GM20000 (cell line): ENCODE measurements around the gene ZFP64.
"Not testable (repeated sequence)": the region's sequence is repeated elsewhere in the genome, so short reads cannot be mapped to it uniquely, and the experiment has no call there.

Experiments
- DNase-seq: peaks from one replicate; pipeline ENCODE4 v3.0.0; 2012; ENCODE audit warnings: low spot score
- TF ChIP-seq, protein P1 (sequence below): IDR thresholded peaks from 2 replicates; pipeline ENCODE4 v1.5.1; 2012; ENCODE audit warnings: mild to moderate bottlenecking, control low read depth; ENCODE audit errors: extremely low read depth, missing control alignments

ZFP64 gene

DNA sequence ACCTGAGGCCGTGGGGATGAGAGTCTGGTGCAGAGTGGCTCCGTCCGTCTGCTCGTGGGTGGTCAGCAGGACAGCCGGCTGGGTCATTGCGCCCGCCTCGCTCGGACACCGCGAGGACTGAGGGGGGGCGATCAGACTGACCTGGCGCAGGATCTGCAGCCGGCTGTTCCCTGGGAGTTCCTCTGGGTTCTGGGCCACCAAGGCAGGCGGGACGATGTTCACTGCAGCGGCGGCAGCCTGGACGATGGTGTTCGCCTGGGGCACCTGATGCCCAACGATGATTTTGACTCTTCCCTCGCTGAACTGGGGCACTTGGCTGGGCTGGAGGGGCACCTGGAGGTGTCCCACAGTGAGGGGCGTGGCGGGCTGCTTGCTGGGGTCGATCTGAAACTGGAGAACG, 39.2 kb downstream of the ZFP64 start:
- TF ChIP-seq, protein P1, sequence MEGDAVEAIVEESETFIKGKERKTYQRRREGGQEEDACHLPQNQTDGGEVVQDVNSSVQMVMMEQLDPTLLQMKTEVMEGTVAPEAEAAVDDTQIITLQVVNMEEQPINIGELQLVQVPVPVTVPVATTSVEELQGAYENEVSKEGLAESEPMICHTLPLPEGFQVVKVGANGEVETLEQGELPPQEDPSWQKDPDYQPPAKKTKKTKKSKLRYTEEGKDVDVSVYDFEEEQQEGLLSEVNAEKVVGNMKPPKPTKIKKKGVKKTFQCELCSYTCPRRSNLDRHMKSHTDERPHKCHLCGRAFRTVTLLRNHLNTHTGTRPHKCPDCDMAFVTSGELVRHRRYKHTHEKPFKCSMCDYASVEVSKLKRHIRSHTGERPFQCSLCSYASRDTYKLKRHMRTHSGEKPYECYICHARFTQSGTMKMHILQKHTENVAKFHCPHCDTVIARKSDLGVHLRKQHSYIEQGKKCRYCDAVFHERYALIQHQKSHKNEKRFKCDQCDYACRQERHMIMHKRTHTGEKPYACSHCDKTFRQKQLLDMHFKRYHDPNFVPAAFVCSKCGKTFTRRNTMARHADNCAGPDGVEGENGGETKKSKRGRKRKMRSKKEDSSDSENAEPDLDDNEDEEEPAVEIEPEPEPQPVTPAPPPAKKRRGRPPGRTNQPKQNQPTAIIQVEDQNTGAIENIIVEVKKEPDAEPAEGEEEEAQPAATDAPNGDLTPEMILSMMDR = no peak
- DNase-seq = no peak

DNA sequence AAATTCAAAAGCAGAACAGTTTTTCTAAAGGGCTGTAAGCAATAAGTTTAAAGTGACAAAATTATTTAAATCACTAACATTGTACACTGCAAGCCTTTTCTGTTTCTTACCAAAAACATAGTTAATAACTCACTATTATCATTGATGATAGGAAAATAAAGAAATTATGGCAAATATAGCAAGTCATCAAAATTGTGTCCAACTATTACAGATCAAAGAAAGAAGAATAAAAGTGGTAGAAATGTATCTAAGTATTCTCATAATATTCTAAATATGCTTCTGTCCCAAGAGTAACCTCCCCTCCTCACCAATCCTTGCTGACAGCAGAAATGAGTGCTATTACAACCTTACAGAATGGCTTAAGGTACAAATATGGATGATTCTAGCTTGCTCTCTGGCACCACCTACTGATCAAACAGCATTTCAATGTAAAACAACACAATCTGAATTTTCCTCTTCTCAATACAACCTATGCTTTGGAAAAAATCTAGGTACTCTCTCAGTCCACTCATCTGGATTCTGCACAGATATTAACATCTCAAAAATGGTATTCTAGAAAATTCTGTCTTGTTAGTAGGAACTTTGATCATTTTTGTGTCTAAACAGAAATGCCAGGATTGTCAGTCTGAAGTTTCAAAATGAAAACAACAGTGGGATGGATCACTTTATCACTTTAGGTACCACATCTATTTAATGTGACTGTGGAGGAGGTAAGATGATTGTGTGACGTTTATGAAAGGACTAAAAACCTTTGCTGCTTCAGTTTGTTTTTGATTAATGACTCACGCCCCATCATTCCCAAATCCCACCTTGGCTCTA, 40.9 kb downstream of the ZFP64 start:
- TF ChIP-seq, protein P1 = peak; percentile 25
- peak; percentile 71 for DNase-seq

DNA sequence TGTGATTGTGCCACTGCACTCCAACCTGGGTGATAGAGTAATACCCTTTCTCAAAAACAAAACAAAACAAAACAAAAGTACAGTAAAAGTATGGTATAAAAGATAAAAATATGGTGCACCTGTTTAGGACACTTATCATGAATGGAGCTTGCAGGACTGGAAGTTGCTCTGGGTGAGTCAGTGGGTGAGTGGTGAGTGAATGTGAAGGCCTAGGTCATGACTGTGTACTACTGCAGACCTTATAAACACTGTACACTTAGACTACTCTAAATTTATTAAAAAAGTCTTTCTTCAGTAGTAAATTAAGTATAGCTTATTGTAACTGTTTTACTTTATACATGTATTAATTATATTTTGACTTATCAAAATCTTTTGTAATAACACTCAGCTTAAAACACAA, 46.0 kb downstream of the ZFP64 start:
- TF ChIP-seq, protein P1 = no peak
- DNase-seq = no peak

DNA sequence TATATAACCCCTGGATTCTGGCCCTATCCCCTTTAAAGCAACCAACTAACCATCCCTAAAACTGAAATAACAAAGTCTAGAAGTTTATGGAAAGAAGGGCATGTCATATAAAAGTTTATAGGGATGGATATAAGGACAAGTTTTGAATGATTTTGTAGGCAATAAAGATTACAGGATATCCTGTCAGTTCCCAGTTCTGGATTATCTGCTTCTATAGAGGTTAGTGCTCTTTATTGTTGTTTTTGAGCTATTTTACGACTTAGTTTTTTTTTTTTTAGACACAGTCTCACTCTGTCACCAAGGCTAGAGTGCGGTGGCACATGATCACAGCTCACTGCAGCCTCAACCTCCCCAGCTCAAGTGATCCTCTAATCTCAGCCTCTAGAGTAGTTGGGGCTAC, 48.3 kb downstream of the ZFP64 start:
- TF ChIP-seq, protein P1 = no peak

DNA sequence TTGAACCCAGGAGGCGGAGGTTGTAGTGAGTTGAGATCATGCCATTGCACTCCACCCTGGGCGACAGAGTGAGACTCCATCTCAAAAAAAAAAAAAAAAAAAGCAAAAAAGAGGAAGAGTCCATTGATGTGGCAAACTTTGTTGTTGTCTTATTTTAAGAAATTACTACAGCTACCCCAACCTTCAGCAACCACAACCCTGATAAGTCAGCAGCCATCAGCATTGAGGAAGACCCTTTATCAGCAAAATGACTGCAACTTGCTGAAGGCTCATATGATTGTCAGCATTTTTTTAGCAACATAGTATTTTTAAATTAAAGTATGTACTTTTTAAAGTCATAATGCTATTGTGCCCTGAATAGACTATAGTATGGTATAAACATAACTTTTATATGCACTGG, 48.8 kb downstream of the ZFP64 start:
- no peak for DNase-seq
- TF ChIP-seq, protein P1 = no peak

More for the DNA sequence above, 48.3 kb downstream of the ZFP64 start:
- no peak for DNase-seq

DNA sequence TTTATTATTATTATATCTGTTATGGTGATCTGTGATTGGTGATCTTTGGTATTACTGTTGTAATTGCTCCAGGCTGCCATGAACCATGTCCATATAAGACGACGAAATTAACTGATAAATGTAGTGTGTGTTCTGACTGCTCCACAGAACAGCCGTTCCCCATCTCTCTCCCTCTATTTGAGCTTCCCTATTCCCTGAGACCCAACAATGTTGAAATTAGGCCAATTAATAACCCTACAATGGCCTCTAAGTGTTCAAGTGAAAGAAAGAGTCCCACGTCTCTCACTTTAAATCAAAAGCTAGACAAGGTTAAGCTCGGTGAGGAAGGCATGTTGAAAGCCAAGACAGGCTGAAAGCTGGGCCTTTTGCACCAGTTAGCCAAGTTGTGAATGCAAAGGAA, 51.6 kb downstream of the ZFP64 start:
- no peak for DNase-seq
- TF ChIP-seq, protein P1 = no peak

DNA sequence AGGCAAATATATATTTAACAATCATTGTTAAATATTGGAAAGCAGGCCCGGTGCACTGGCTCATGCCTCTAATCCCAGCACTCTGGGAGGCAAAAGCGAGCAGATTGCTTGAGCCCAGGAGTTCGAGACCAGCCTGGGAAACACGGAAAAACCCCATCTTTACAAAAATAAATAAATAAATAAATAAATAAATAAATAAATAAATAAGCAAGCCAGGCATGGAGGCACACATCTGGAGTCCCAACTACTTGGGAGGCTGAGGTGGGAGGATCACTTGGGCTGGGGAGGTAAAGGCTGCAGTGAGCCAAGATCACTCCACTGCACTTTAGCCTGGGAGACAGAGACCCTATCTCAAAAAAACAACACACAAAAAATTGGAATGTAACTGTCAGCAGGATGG, 53.7 kb downstream of the ZFP64 start:
- no peak for DNase-seq
- TF ChIP-seq, protein P1 = no peak

DNA sequence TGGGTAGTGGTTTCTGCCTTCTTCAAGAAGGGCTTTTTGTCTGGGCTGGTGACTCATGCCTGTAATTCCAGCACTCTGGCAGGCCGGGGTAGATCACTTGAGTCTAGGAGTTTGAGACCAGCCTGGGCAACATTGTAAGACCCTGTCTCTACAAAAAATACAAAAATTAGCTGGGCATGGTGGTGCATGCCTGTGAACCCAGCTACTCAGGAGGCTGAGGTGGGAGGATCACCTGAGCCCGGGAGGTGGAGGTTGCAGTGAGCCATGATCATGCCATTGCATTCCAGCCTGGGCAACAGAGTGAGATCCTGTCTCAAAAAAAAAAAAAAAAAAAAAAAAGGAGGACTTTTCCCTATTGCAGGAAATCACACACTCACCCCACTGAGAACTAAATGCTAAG, 57.9 kb downstream of the ZFP64 start:
- DNase-seq = not testable (repeated sequence)
